GM12878 (cell line): ENCODE results near the gene PDZD2. TPM values are rescaled to one million over a fixed set of nuclear protein-coding genes. Genes with fewer than 3 reads are reported as not detected.

Experiments
- ATAC-seq: fragments of 200-7000 bp; cut with Tn5 transposase; 3 replicates; pipeline ENCODE4 v1.9.1; 2020; ENCODE audit warnings: mild to moderate bottlenecking, moderate library complexity
- BruUV-seq: library from RNA; stranded (reverse); fragments of 400-500 nt; replicated peaks from 2 replicates; lab custom pipeline; 2021; lab: Mats Ljungman, UMichigan
- CTCF ChIA-PET: fragments of 300-600 bp; sonication (Branson Sonifier 250); formaldehyde crosslinking; extraction: SDS; loops from one replicate; lab custom pipeline; 2021; ENCODE audit warnings: inconsistent platforms; lab: Yijun Ruan, JAX
- POLR2A ChIA-PET: fragments of 350-600 bp; formaldehyde crosslinking; extraction: SDS; loops from one replicate; lab custom pipeline; 2021; ENCODE audit warnings: inconsistent platforms; lab: Charles Lee
- RAD21 ChIA-PET: fragments of 300-600 bp; sonication (Branson Sonifier 250); formaldehyde crosslinking; loops from one replicate; lab custom pipeline; 2023; ENCODE audit warnings: antibody characterized with exemption; ENCODE audit not compliant: unreplicated experiment; lab: Charles Lee
- SMC1A ChIA-PET: fragments of 300-600 bp; sonication (Branson Sonifier 250); formaldehyde crosslinking; loops from one replicate; lab custom pipeline; 2023; ENCODE audit not compliant: unreplicated experiment, uncharacterized antibody; lab: Charles Lee
- DNase-seq: peaks from one replicate; pipeline ENCODE4 v3.0.0-alpha.2; 2011; ENCODE audit warnings: low read depth, low spot score
- FAIRE-seq: peaks from 3 replicates; lab custom pipeline; 2011; peaks lifted over from hg19 to GRCh38; lab: Jason Lieb, UNC
- H2AFZ ChIP-seq: 2 replicates; pipeline ENCODE4 v1.6.0; 2011; ENCODE audit warnings: low read depth, low read length, control low read depth; ENCODE audit not compliant: control insufficient read depth
- H3K27ac ChIP-seq: 2 replicates; pipeline ENCODE4 v1.5.1; 2011; ENCODE audit warnings: control low read depth; ENCODE audit not compliant: control insufficient read depth, insufficient read depth
- H3K27me3 ChIP-seq, 2 experiments: replicated peaks in 1 of 2; 2 replicates each; pipeline versions ENCODE4 v1.6.0 to v1.6.1; 2011; ENCODE audit warnings: low read length in 1 of 2; ENCODE audit not compliant: control insufficient read depth in 2 of 2, insufficient read depth in 2 of 2
- H3K36me3 ChIP-seq, 2 experiments: 2 replicates each; pipeline ENCODE4 v1.5.1; 2011; ENCODE audit warnings: low read length in 1 of 2; ENCODE audit not compliant: control insufficient read depth in 2 of 2, insufficient read depth in 2 of 2
- H3K4me1 ChIP-seq: 2 replicates; pipeline ENCODE4 v1.6.1; 2011; ENCODE audit warnings: mild to moderate bottlenecking, low read length, moderate library complexity, mixed read lengths; ENCODE audit not compliant: control insufficient read depth, insufficient read depth
- H3K4me2 ChIP-seq: 2 replicates; pipeline ENCODE4 v1.6.0; 2011; ENCODE audit warnings: control low read depth; ENCODE audit not compliant: control insufficient read depth, insufficient read depth
- H3K4me3 ChIP-seq: fragments of 200-600 bp; sonication (generic); 2 replicates; pipeline ENCODE4 v1.5.1; 2016
- H3K79me2 ChIP-seq: 2 replicates; pipeline ENCODE4 v1.6.0; 2011; ENCODE audit warnings: low read length; ENCODE audit not compliant: control insufficient read depth, insufficient read depth
- H3K9ac ChIP-seq: 2 replicates; pipeline ENCODE4 v1.8.0; 2011; ENCODE audit warnings: low read length, control low read depth, mixed read lengths; ENCODE audit not compliant: control insufficient read depth, insufficient read depth
- H3K9me3 ChIP-seq: replicated peaks from 3 replicates; pipeline ENCODE4 v1.5.1; 2011; ENCODE audit warnings: mild to moderate bottlenecking, low read length; ENCODE audit not compliant: control insufficient read depth, insufficient read depth
- H4K20me1 ChIP-seq: 2 replicates; pipeline ENCODE4 v1.6.0; 2011; ENCODE audit not compliant: control insufficient read depth, insufficient read depth
- BACH1 ChIP-seq: fragments of 450-650 bp; IDR thresholded peaks from 2 replicates; pipeline ENCODE4 v1.6.1; 2017; ENCODE audit warnings: mild to moderate bottlenecking, borderline replicate concordance
- MTA3 ChIP-seq: IDR thresholded peaks from 2 replicates; pipeline ENCODE4 v1.6.1; 2012; ENCODE audit warnings: low read length, inconsistent platforms, borderline replicate concordance
- NFYA ChIP-seq: IDR thresholded peaks from 2 replicates; pipeline ENCODE4 v1.6.1; 2011; ENCODE audit warnings: low read depth, mild to moderate bottlenecking, low read length, improper control_type of control experiment, borderline replicate concordance
- NR2C1 ChIP-seq: fragments of 450-650 bp; IDR thresholded peaks from 2 replicates; pipeline ENCODE4 v1.6.1; 2017; ENCODE audit warnings: antibody characterized with exemption, mild to moderate bottlenecking, moderate library complexity
- SREBF2 ChIP-seq: IDR thresholded peaks from 2 replicates; pipeline ENCODE4 v1.6.1; 2012; ENCODE audit warnings: mild to moderate bottlenecking, low read length
- ZNF217 ChIP-seq: fragments of 450-650 bp; IDR thresholded peaks from 2 replicates; pipeline ENCODE4 v1.6.1; 2017; ENCODE audit warnings: antibody characterized with exemption, mild to moderate bottlenecking
- WGBS: methylation state at CpG from one replicate; pipeline ENCODE4 v1.1.6; 2016; ENCODE audit warnings: low lambda C conversion rate; ENCODE audit not compliant: insufficient replicate concordance, insufficient coverage; ENCODE audit errors: missing lambda C conversion rate; 5-methylcytosine and 5-hydroxymethylcytosine counted together
- in situ Hi-C: fragments of 300-500 bp; cut with MboI; formaldehyde crosslinking; loops from 9 replicates; pipeline ENCODE4 v1.14.3; 2018; ENCODE audit warnings: mixed read lengths
- intact Hi-C: fragments of 100-400 bp; cut with micrococcal nuclease; formaldehyde crosslinking; loops from one replicate; pipeline ENCODE4 v1.14.2; 2022; ENCODE audit not compliant: unreplicated experiment
- polyA plus RNA-seq, 11 experiments: library from polyadenylated mRNA; depleted of rRNA in 4 of 11; unstranded in 6 of 11; stranded (reverse) in 5 of 11; fragments of >200 nt; fragmentation: Nextera tagmentation in 4 of 11; fragmentation: Illumina TruSeq in 1 of 11; extraction: Ambion mirVana in 4 of 11; extraction: Trizol in 1 of 11; gene quantifications; 1 replicate in 1 of 11; 2 replicates in 10 of 11; pipeline versions ENCODE4 v1.2.1 to v1.2.3, GENCODE V29; 2011 to 2016; ENCODE audit warnings: inconsistent platforms in 2 of 11, missing spikeins in 2 of 11, low read depth in 1 of 11
- total RNA-seq, 4 experiments: library from RNA; depleted of rRNA in 3 of 4; stranded (reverse); fragments of >200 nt in 3 of 4; fragmentation: Illumina TruSeq in 1 of 4; extraction: Trizol in 1 of 4; gene quantifications; 2 replicates each; pipeline versions ENCODE4 v1.2.1 to v1.2.3, GENCODE V29; 2013 to 2021
- TF ChIP-seq, protein P1 (sequence below): fragments of 450-650 bp; formaldehyde crosslinking; IDR thresholded peaks from 2 replicates; pipeline ENCODE4 v1.4.0; 2020; ENCODE audit warnings: mild to moderate bottlenecking, moderate library complexity

Gene PDZD2
- total and polyA plus RNA-seq, 10 of the 15 experiments (the other 5 are each of a cell fraction or from before 2014, with no cell fraction given), result 0.01 to 0.58 (median 0.29) TPM; not detected in 3

DNA sequence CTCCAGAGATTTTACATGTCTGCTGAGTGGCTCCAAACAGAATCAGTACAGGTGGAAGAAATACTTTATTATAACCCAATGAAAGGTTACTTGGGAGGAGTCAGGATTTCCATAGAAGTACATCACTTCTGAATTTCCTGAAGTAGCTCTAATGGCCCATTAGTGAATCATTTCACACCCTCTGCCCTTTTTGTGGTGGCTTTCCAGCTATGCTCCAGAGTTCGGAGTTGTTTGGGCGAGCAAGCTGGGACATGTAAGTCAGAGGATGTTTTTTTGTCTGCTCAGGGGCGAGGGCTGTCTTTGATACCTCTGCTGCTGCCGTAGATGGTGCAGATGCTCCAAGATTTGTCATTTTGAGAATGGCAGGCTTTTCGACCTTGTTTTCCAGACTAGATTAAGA lies 309.1 kb downstream of the PDZD2 start:
- H3K4me1 ChIP-seq, result no peaks in the 10 kb centered on the region
- H3K9ac ChIP-seq, result no peak overlapping the region
- no peak for DNase-seq
- H3K9me3 ChIP-seq, result no peaks in the 10 kb centered on the region
- H3K27ac ChIP-seq, result no peak overlapping the region
- intact Hi-C loops, result no loop called here
- SMC1A ChIA-PET, result no interaction called here
- H4K20me1 ChIP-seq, result no peaks in the 10 kb centered on the region
- no peak overlapping the region for H2AFZ ChIP-seq
- H3K79me2 ChIP-seq, result no peaks in the 10 kb centered on the region
- ATAC-seq, result no peak
- no peak for FAIRE-seq
- in situ Hi-C loops, result no loop called here
- H3K4me2 ChIP-seq, result no peak overlapping the region
- POLR2A ChIA-PET, result no interaction called here
- H3K36me3 ChIP-seq, result no peaks in the 10 kb centered on the region
- RAD21 ChIA-PET, result no interaction called here
- H3K27me3 ChIP-seq, result no peaks in the 10 kb centered on the region; a peak in 1 of 4 replicates
- no peak overlapping the region for H3K4me3 ChIP-seq
- TF ChIP-seq BACH1 (no peak), NFYA (no peak)
- TF ChIP-seq, protein P1, sequence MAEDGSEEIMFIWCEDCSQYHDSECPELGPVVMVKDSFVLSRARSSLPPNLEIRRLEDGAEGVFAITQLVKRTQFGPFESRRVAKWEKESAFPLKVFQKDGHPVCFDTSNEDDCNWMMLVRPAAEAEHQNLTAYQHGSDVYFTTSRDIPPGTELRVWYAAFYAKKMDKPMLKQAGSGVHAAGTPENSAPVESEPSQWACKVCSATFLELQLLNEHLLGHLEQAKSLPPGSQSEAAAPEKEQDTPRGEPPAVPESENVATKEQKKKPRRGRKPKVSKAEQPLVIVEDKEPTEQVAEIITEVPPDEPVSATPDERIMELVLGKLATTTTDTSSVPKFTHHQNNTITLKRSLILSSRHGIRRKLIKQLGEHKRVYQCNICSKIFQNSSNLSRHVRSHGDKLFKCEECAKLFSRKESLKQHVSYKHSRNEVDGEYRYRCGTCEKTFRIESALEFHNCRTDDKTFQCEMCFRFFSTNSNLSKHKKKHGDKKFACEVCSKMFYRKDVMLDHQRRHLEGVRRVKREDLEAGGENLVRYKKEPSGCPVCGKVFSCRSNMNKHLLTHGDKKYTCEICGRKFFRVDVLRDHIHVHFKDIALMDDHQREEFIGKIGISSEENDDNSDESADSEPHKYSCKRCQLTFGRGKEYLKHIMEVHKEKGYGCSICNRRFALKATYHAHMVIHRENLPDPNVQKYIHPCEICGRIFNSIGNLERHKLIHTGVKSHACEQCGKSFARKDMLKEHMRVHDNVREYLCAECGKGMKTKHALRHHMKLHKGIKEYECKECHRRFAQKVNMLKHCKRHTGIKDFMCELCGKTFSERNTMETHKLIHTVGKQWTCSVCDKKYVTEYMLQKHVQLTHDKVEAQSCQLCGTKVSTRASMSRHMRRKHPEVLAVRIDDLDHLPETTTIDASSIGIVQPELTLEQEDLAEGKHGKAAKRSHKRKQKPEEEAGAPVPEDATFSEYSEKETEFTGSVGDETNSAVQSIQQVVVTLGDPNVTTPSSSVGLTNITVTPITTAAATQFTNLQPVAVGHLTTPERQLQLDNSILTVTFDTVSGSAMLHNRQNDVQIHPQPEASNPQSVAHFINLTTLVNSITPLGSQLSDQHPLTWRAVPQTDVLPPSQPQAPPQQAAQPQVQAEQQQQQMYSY (CRISPR knock-in tag), result no peak
- TF ChIP-seq, all 136 proteins: peak for 0
- 27% methylated on average over 5 of the region's 5 CpGs for WGBS
- CTCF ChIA-PET, result interaction anchor here (0.6 kb wide), 1 partner anchor 126 kb away, joined by 5 read pairs; no protein-coding TSS in a partner anchor
- no TSS peak for BruUV-seq

- no TSS peak for BruUV-seq
Measured at GRCh38 chr5:31952067-31952466, 313.1 kb downstream of the PDZD2 start.

More at GRCh38 chr5:31952067-31952466, 313.1 kb downstream of the PDZD2 start:
- in situ Hi-C loops, result no loop called here
- Histone ChIP-seq H3K4me2 (no peak overlapping the region), H3K79me2 (no peaks in the 10 kb centered on the region), H3K36me3 (no peaks in the 10 kb centered on the region), H3K9me3 (no peaks in the 10 kb centered on the region), H3K27ac (no peak overlapping the region), H3K4me1 (no peaks in the 10 kb centered on the region), H4K20me1 (no peaks in the 10 kb centered on the region), H3K4me3 (no peak overlapping the region), H3K27me3 (no peaks in the 10 kb centered on the region; a peak in 2 of 4 replicates), H2AFZ (no peak overlapping the region), H3K9ac (no peak overlapping the region)
- TF ChIP-seq MTA3, result no peak
- no peak for TF ChIP-seq NR2C1
- no peak for TF ChIP-seq SREBF2
- no peak for TF ChIP-seq ZNF217
- DNase-seq (no peak), FAIRE-seq (no peak), ATAC-seq (no peak)
- POLR2A ChIA-PET, result no interaction called here
- SMC1A ChIA-PET, result no interaction called here
- intact Hi-C loops, result no loop called here
- RAD21 ChIA-PET, result no interaction called here
- CTCF ChIA-PET, result no interaction called here
